Mammary epithelial cell (primary cell): ENCODE measurements around the gene FDXR.

Source experiments
- EZH2 ChIP-seq: IDR thresholded peaks from 2 replicates; pipeline ENCODE4 v1.6.1; 2012; ENCODE audit warnings: low read length, inconsistent platforms, borderline replicate concordance
- TF ChIP-seq, protein P1 (sequence below), 2 donors: IDR thresholded peaks in 1 of 2; conservative IDR thresholded peaks in 1 of 2; 2 replicates each; pipeline ENCODE4 v1.5.1; 2011 to 2012; ENCODE audit warnings: inconsistent platforms in 2 of 2, low read length in 2 of 2, mild to moderate bottlenecking in 2 of 2, control low read depth in 1 of 2, low read depth in 1 of 2; ENCODE audit not compliant: insufficient read depth in 1 of 2; ENCODE audit errors: extremely low read depth in 1 of 2

GRCh38 chr17:74857191-74857590 is 15.6 kb downstream of the FDXR start:
- no peak for TF ChIP-seq EZH2
- TF ChIP-seq, protein P1, sequence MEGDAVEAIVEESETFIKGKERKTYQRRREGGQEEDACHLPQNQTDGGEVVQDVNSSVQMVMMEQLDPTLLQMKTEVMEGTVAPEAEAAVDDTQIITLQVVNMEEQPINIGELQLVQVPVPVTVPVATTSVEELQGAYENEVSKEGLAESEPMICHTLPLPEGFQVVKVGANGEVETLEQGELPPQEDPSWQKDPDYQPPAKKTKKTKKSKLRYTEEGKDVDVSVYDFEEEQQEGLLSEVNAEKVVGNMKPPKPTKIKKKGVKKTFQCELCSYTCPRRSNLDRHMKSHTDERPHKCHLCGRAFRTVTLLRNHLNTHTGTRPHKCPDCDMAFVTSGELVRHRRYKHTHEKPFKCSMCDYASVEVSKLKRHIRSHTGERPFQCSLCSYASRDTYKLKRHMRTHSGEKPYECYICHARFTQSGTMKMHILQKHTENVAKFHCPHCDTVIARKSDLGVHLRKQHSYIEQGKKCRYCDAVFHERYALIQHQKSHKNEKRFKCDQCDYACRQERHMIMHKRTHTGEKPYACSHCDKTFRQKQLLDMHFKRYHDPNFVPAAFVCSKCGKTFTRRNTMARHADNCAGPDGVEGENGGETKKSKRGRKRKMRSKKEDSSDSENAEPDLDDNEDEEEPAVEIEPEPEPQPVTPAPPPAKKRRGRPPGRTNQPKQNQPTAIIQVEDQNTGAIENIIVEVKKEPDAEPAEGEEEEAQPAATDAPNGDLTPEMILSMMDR (conservative IDR thresholded peaks at IDR 0.05 in 1 of 2, IDR thresholded peaks at IDR 0.05 in 1 of 2; ENCODE audit: extremely low read depth in 1 of 2, insufficient read depth in 1 of 2, low read depth in 1 of 2, low read length in 2 of 2), result no peak
